Cardiac muscle cell (in vitro differentiated cells and primary cell): ENCODE measurements around the gene ZFYVE16. TPM values are rescaled to one million over a fixed set of nuclear protein-coding genes. Genes with fewer than 3 reads are reported as not detected.
"Not testable (repeated sequence)": the region's sequence is repeated elsewhere in the genome, so short reads cannot be mapped to it uniquely, and the experiment has no call there.

Experiments used
- DNase-seq, 2 donors: peaks; one replicate each; pipeline versions ENCODE4 v3.0.0 to v3.0.0-alpha.2; 2010 to 2017; ENCODE audit warnings: low read depth in 1 of 2, low spot score in 1 of 2
- H3K27ac ChIP-seq: fragments of 200-600 bp; sonication (generic); 2 replicates; pipeline ENCODE4 v1.5.1; 2016
- H3K27me3 ChIP-seq: fragments of 200-600 bp; sonication (generic); 2 replicates; pipeline ENCODE4 v1.6.0; 2016; ENCODE audit warnings: control low read depth
- H3K36me3 ChIP-seq: fragments of 200-600 bp; sonication (generic); 2 replicates; pipeline ENCODE4 v1.5.1; 2016; ENCODE audit warnings: control low read depth
- H3K4me1 ChIP-seq: fragments of 200-600 bp; sonication (generic); 2 replicates; pipeline ENCODE4 v1.8.1; 2017; ENCODE audit warnings: low read depth, mild to moderate bottlenecking, mixed run types
- H3K4me3 ChIP-seq: fragments of 200-600 bp; sonication (generic); 2 replicates; pipeline ENCODE4 v1.5.1; 2016; ENCODE audit warnings: mild to moderate bottlenecking
- H3K9me3 ChIP-seq: fragments of 200-600 bp; sonication (generic); 2 replicates; pipeline ENCODE4 v1.5.1; 2017; ENCODE audit warnings: low read depth, mild to moderate bottlenecking, control low read depth
- CTCF ChIP-seq: IDR thresholded peaks from 2 replicates; pipeline ENCODE4 v1.5.1; 2012; ENCODE audit warnings: low read depth, mild to moderate bottlenecking, low read length
- polyA plus RNA-seq: library from polyadenylated mRNA; unstranded; fragments of >200 nt; fragmentation: Nextera tagmentation; extraction: Ambion mirVana; gene quantifications from 2 replicates; pipeline ENCODE4 v1.2.1, GENCODE V29; 2016
- total RNA-seq: library from RNA; depleted of rRNA; stranded (reverse); fragments of >200 nt; gene quantifications from 2 replicates; pipeline ENCODE4 v1.2.3, GENCODE V29; 2016

The ZFYVE16 gene
- total and polyA plus RNA-seq, 2 experiments from 2014 or later = 22.0 to 41.3 TPM

GRCh38 chr5:80417973-80418372 lies 10.1 kb downstream of the ZFYVE16 start:
- Histone ChIP-seq H3K27me3 (no peaks in the 10 kb centered on the region), H3K4me3 (no peak overlapping the region), H3K27ac (no peak overlapping the region), H3K9me3 (no peaks in the 10 kb centered on the region), H3K4me1 (no peaks in the 10 kb centered on the region), H3K36me3 (peaks cover 5% of the 10 kb centered on the region)
- no peak for TF ChIP-seq CTCF
- no peak for DNase-seq

GRCh38 chr5:80424365-80424764 lies 16.5 kb downstream of the ZFYVE16 start:
- H3K36me3 ChIP-seq, DNase-seq, H3K27ac ChIP-seq, H3K9me3 ChIP-seq, H3K27me3 ChIP-seq, H3K4me3 ChIP-seq, H3K4me1 ChIP-seq: not testable (repeated sequence)

GRCh38 chr5:80435476-80435875 lies 27.6 kb downstream of the ZFYVE16 start:
- Histone ChIP-seq H3K4me1 (no peaks in the 10 kb centered on the region), H3K27ac (no peak overlapping the region), H3K9me3 (no peaks in the 10 kb centered on the region), H3K36me3 (peaks cover 27% of the 10 kb centered on the region), H3K27me3 (no peaks in the 10 kb centered on the region), H3K4me3 (no peak overlapping the region)
- TF ChIP-seq CTCF = no peak
- DNase-seq = no peak

GRCh38 chr5:80437326-80437725 lies 29.5 kb downstream of the ZFYVE16 start:
- H3K4me1 ChIP-seq = no peaks in the 10 kb centered on the region
- H3K27ac ChIP-seq = no peak overlapping the region
- DNase-seq = no peak
- H3K9me3 ChIP-seq = no peaks in the 10 kb centered on the region
- no peak for TF ChIP-seq CTCF
- H3K36me3 ChIP-seq = peaks cover 27% of the 10 kb centered on the region
- no peak overlapping the region for H3K4me3 ChIP-seq
- H3K27me3 ChIP-seq = no peaks in the 10 kb centered on the region

- no peak for DNase-seq
- no peak overlapping the region for H3K4me3 ChIP-seq
- H3K27me3 ChIP-seq = no peaks in the 10 kb centered on the region
- peaks cover 27% of the 10 kb centered on the region for H3K36me3 ChIP-seq
- no peak overlapping the region for H3K27ac ChIP-seq
- H3K9me3 ChIP-seq = no peaks in the 10 kb centered on the region
- no peak for TF ChIP-seq CTCF
- H3K4me1 ChIP-seq = no peaks in the 10 kb centered on the region
Observed at GRCh38 chr5:80438739-80439138, 30.9 kb downstream of the ZFYVE16 start.

- H3K4me1 ChIP-seq = no peaks in the 10 kb centered on the region
- DNase-seq = no peak
- no peak for TF ChIP-seq CTCF
- peaks cover 27% of the 10 kb centered on the region for H3K36me3 ChIP-seq
- no peak overlapping the region for H3K4me3 ChIP-seq
- H3K27ac ChIP-seq = no peak overlapping the region
- H3K9me3 ChIP-seq = no peaks in the 10 kb centered on the region
- no peaks in the 10 kb centered on the region for H3K27me3 ChIP-seq
Observed at GRCh38 chr5:80439213-80439612, 31.3 kb downstream of the ZFYVE16 start.
